Measurements from ENCODE around the gene CFAP58.
A peak's percentile ranks its signal among the peaks of the same experiment; 100 is the strongest.

CFAP58 gene

GRCh38 chr10:104321725-104322415 lies 31.8 kb upstream of the CFAP58 start:
- DNase-seq (ENCODE audit: low read depth in 2 of 2) = no peak

DNA sequence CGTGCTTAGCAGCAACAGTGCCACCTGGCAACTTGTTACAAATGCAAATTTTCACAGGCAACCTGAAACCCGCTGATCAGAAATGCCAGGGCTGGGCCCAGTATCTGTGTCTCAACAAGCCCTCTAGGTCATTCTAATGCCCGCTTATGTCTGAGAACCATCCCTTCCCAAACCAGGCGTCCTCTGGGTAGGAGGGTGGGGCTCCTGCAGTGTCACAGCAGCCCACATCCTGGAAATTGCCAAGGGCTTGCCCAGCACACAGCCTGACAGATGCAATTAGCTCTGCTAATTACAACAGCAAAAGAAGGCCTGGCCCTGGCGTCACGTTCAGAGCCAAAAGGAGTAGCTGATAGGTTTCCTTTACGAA lies 31.2 kb upstream of the CFAP58 start:
- no peak for DNase-seq (ENCODE audit: low read depth in 2 of 2)

DNA sequence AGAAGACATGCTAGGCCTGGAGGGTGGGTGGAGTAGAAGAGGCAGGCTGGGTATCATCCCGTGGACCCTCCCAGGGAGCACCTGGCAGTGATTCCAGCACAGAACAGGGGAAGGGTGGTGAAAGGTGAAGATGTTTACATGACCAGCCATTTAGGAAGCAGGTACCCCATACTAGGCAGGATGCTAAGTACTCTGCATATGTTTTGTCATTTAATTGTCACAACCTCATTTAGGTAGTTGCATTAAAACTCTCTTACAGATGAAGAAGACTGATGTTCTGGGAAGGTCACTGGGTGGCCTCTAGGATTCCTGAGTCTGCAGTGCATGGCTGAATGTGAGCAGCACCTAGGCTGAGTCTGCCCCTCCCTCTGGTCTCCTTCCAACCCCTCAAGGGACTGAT lies 30.5 kb upstream of the CFAP58 start:
- no peak for DNase-seq (ENCODE audit: low read depth in 2 of 2)

GRCh38 chr10:104323760-104324201 lies 29.9 kb upstream of the CFAP58 start:
- no peak for DNase-seq (ENCODE audit: low read depth in 2 of 2)

DNA sequence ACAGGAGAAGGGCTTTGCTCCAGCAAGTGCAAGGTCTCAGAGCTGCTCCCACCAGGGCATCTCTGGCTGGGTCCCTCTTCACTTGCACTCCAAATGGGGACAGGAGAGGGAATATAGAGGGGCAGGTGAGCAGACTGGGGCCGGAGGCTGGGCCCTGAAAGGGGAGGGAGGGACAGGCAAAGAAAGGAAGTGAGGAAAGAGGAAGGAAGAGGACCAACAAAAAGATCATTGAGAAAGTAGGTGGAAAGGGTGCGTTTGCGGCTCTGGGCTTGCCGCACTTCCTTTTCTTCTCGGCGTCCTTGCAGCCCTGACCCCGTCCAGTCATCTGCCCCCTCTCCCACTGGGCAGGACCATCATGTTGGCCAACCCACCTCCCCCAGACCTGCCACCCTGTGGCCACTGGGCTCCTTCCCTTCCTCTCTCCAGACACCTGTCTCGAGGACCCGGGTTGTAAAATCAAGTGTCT lies 29.4 kb upstream of the CFAP58 start:
- no peak for DNase-seq (ENCODE audit: low read depth in 2 of 2)

GRCh38 chr10:104324931-104325330 lies 28.7 kb upstream of the CFAP58 start:
- no peak for DNase-seq (ENCODE audit: low read depth in 2 of 2)

DNA sequence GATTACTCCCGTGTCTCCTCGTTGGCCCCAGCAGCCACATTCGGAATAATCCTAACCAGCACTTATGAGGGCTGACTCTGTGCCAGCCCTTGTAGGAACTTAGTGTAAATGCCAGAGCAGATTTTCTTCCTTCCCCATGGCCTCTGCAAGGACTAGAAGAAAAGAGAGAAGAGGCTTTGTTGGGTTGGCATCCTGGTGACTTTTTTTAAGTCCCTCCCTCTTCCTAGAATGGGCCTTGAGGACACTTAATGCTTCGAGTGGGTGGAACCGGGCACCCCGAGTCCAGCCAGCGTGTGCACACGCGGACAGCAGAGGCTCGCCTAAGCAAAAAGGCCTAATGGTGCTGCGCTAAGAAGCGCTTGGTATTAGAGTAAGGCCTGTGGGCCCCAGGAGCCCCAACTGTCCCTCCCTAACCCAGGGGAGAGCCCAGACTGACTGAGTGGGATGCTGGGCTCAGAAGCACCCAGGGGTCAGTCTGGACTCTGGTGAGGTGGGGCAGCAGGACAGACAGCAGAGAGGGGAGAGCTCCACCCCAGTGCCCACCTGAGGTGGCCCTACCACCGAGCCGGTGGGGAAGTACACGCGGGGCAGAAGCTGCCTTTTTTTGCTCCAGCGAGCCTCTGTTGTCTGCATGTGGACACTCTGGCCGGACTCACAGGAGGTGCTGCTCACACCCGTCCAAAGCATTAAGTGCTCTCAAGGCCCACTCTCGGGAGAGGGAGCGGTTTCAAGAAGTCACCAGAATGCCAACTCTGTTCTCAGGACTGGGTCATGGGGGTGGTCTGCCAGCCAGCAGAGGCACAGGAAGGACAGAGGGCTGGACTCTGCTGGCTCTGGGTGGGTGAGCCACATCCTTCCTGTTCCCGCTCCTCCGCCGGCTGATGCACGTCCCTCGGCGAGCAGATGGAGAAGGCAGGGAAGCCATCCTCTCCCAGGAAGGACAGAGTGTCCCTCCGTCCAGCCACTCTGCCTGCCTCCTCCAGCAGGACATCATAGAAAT lies 27.9 kb upstream of the CFAP58 start:
- no peak for DNase-seq (ENCODE audit: low read depth in 2 of 2)

DNA sequence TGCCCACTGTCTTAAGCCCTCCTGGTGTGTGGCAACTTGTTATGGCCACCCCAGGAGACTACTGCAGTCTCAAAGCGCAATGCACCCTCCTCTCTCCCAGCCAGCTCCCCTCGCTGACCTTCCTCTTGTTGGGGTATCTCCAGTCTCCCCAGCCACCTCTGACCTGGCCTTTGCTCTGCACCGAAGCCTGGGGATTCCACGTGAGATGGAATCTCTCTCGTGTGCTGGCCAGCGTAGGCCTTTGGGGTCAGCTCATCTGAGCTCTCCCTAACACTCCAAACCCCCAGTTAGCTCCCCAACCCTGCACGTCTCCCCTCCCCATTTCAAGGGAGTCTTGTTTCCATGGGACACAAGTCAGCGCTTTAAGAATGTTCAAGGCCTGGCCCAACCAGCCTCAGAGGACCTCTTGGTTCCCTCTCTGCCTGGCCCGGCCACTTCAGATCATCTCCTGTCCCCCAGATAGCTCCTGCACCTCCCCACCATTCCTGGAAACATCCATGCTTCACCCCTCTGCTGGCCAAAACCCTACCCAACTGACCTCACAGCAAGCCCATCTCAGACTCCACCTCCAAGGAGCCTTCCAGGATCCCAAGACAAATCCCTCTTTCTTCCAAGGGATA lies 26.5 kb upstream of the CFAP58 start:
- no peak for DNase-seq (ENCODE audit: low read depth in 2 of 2)

GRCh38 chr10:104327745-104328645 lies 25.6 kb upstream of the CFAP58 start:
- no peak for DNase-seq (ENCODE audit: low read depth in 2 of 2)

DNA sequence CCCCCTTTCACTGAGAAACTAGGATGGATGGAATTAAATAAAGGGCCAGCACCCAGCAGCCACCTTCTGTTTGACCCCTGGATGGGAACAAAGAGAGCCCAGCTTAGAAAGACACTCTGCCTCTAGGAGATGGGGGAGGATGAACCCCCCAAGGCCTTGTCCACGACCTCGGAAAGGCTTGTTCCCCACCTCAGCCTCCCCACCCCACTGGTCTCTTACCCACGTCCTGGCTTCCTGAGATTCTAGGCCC lies 25.1 kb upstream of the CFAP58 start:
- no peak for DNase-seq (ENCODE audit: low read depth in 2 of 2)

DNA sequence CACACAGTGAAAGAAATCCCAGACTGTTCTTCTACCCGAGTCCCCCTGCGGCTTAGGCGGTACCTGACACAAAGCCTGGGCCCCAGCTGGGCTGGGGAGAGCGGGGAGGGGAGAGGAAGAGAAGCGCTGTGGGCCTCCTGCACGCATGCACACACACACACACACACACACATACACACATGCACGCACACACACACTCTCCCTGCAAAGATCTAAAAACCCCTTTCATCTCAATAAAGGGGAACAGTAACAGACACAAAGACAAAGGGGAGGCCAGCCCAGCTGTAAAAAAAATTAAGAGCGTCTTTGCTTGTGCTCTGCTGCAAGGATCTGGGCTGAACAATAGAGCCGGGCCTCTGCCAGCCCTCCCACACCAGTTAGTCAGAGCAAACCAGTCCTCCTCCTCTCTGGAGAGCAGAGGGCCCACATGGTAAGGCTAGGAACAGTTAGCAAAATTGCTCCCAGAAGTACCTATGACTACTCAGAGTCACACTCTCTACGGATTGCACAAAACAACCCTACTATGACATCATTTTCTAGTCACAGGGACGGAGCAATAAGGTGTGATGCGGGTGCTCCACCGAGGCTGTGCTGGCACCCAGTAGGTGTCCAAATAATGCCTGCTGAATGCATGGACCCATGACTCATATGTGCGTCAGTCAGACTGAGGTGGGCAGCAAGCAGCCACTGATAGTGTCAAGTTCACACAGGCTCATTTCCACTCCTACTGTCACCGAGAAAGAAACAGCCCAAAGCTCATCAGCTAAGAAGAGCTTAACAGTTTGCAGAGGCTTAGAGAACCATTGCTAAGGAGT lies 24.5 kb upstream of the CFAP58 start:
- DNase-seq (ENCODE audit: low read depth in 2 of 2) = peak; percentile 31 to 56

- DNase-seq (ENCODE audit: low read depth in 2 of 2) = no peak
Observed at GRCh38 chr10:104329735-104330134, 23.9 kb upstream of the CFAP58 start.

GRCh38 chr10:104330168-104331110 lies 23.2 kb upstream of the CFAP58 start:
- DNase-seq (ENCODE audit: low read depth in 2 of 2) = no peak

GRCh38 chr10:104331208-104331838 lies 22.3 kb upstream of the CFAP58 start:
- DNase-seq (ENCODE audit: low read depth in 2 of 2) = no peak

- DNase-seq (ENCODE audit: low read depth in 2 of 2) = no peak
Observed at GRCh38 chr10:104332243-104333031, 21.2 kb upstream of the CFAP58 start.

DNA sequence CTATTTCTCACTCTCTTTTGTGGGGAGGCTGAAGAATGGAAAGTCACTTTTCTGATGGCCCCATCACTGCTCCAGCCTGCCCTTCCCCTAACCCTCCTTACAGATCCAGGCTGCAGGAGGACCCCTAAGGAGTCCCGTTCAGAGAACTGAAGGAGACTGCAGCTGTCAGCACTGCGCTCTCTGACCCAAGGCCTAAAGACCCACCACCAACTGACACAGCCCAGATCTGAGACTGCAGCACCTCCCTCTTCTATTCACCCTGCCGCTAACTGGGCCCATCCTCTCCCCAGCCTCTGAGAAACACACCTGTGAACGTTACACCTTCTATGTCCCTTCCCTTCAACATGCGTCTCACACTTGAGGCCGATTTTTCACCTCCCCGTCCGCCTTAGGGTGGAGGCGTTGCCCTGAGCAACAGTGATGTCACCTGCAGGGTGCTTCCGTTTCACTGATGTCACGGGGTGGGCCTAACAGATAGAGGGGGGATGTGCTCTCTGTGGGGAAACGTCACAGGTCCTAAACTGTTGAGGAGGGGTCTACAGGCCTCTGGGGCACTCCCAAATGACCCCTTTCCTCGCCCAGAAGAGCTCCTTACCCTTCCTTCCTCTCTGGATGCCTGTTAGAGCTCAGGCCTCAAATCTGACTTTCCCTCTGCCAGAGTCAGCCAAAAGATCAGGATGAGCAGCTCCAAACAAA lies 20.5 kb upstream of the CFAP58 start:
- peak; percentile 49 to 58 for DNase-seq (ENCODE audit: low read depth in 2 of 2)

GRCh38 chr10:104333728-104334373 lies 19.8 kb upstream of the CFAP58 start:
- DNase-seq (ENCODE audit: low read depth in 2 of 2) = no peak
